HG03097 (cell line): ENCODE data around the gene DEPDC1B.
"Not testable (repeated sequence)": the region's sequence is repeated elsewhere in the genome, so short reads cannot be mapped to it uniquely, and the experiment has no call there.

Experiments used
- ATAC-seq: cut with Tn5 transposase; IDR thresholded peaks from one replicate; pipeline ENCODE4 v1.9.1; 2021; ENCODE audit not compliant: unreplicated experiment, low FRiP score

The DEPDC1B gene, protein sequence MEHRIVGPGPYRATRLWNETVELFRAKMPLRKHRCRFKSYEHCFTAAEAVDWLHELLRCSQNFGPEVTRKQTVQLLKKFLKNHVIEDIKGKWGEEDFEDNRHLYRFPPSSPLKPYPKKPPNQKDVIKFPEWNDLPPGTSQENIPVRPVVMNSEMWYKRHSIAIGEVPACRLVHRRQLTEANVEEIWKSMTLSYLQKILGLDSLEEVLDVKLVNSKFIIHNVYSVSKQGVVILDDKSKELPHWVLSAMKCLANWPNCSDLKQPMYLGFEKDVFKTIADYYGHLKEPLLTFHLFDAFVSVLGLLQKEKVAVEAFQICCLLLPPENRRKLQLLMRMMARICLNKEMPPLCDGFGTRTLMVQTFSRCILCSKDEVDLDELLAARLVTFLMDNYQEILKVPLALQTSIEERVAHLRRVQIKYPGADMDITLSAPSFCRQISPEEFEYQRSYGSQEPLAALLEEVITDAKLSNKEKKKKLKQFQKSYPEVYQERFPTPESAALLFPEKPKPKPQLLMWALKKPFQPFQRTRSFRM

DNA sequence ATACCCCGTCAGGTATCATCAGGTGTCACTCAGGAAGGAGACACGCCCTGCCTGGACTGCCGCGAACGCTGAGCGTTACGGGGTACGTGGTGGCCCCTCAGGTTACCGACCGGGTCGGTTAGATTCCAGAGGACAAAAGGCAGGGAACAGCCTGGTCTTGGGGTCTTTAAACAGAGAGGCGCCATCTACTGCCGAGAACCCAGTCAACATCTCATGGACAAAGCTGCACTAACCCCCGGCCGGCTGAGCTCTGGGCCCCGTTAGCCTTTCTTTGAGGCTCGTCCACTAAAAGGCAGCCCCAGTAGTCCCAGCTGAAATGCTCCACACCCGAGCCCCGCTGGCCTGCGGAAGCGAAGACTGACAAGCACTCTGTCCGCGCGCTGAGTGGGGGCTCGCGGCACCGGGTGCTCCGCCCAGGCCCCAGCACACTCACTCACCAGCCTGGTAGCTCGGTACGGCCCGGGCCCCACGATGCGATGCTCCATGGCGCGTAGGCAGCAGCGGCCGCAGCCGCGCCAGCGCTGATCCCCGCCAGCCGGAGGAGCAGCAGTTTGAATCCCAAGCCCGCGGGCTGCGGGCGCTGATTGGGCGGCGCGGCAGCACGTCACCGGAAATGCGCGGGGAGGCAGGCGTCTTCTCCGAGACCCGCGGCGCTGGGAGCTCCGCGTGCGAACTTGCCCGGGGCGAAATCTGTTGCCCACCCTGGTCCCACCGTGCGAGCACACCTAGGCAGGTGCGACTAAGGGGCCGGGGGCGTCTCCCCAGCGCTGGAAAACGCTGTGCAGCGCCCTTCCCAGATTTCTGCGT lies at the start of gene DEPDC1B:
Gene DEPDC1B (minus strand): TSS at position 558 of the 807 bp plus-strand sequence. CDS start 73 bp downstream, at position 485.
- ATAC-seq, result peak; percentile 94

DNA sequence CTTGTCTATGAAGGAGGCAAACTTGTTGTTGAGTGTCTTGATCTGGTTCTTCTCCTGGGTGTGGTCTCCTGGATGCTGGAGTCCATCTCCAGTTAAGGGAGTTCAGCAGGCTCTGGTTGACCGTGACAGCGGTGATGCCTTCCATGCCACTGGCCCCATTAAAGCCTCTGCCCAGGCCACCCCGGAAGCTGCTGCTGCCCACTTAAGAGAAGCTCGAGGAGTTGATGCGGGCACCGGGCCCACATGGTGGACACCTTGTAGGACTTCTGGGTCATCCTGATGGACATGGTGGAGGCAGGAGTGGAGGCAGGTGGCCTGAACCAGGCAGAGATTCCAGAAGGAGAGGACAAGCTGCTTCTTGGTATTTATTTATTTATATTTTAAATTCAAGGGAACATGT lies 44.7 kb upstream of the DEPDC1B start:
- no peak for ATAC-seq

DNA sequence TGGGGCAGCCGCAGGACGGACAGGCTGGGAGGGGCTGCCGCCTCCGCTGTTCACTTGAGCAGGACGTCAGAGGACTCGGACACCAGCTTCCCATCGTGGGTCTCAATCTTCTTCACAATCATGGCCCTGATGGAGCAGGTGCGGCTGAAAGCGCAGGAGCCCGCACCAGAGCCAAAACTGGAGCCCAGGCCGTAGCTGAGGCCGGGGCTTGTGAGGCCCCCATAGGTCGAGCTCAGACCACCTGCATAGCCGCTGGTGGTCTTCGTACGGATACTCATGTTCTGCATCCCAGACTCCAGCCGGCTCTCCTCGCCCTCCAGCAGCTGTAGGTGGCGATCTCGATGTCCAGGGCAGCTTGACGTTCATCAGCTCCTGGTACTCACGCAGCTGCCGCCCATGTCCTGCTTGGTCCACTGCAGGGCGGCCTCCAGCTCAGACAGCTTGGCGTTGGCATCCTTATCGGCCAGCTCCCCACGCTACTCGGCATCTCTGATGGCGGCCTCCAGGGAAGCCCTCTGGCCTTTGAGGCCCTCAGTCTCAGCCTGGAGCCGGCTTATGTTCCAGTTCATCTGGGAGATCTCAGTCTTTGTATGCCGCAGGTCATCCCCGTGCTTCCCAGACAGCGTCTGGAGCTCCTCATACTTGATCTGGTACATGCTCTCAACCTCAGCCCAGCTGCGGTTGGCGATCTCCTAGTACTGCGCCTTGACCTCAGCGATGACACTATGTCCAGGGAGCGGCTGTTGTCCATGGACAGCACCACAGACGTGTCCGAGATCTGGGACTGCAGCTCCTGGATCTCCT lies 43.7 kb upstream of the DEPDC1B start:
- no peak for ATAC-seq

DNA sequence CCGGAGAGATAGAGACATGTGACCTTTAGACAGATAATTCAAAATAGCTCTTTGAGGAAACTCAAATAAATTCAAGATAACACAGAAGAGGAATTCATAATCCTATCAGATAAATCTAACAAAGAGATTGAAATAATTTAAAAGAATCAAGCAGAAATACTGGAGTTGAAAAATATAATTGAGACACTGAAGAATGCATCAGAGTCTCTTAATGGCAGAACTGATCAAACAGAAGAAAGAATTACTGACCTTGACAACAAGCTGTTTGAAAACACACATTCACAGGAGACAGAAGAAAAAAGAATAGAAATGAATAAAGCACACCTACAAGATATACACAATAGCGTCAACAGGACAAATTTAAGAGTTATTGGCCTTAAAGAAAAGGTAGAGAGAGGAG lies 40.4 kb upstream of the DEPDC1B start:
- no peak for ATAC-seq

DNA sequence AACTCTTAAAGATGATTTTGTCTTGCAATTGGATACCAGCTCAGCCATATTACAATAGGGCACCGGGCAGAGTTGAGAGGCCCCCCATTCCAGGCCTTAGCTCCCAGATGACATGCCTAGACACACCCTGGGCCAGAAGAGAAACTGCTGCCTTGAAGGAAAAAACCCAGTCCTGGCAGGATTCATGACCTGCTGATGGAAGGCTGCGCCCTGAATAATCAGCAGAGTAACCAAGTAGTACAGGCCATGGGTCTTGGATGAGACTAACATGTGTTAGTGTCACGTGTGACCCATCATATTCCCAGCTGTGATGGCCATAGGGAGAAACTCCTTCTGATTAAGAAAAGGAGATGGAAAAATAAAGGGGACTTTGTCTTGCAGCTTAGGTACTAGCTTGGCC lies 39.0 kb upstream of the DEPDC1B start:
- no peak for ATAC-seq

DNA sequence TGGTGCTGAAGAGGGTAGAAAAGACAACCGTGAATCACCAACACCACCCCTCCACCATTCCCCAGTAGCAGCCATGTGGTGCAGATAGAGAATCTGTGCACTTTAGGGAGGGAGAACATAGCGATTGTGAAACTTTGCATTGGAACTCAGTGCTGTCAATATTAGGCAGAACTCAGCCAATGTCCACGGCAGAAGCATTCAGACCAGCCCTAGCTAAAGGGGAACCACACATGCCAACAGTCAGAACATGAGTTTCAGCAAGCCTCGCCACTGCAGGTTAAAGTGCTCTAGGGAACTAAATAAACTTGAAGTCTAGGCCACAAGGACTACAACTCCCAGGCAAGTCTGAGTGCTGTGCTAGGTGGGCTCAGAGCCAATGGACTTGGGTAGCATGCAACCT lies 38.5 kb upstream of the DEPDC1B start:
- ATAC-seq, result no peak

DNA sequence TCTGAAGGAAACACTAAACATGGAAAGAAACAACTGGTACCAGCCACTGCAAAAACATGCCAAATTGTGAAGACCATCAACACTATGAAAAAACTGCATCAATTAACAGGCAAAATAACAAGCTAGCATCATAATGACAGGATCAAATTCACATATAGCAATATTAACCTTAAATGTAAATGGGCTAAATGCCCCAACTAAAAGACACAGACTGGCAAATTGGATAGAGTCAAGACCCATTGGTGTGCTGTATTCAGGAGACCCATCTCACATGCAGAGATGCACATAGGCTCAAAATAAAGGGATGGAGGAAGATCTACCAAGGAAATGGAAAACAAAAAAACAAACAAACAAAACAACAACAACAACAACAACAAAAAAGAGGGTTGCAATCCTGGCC lies 30.9 kb upstream of the DEPDC1B start:
- not testable (repeated sequence) for ATAC-seq

DNA sequence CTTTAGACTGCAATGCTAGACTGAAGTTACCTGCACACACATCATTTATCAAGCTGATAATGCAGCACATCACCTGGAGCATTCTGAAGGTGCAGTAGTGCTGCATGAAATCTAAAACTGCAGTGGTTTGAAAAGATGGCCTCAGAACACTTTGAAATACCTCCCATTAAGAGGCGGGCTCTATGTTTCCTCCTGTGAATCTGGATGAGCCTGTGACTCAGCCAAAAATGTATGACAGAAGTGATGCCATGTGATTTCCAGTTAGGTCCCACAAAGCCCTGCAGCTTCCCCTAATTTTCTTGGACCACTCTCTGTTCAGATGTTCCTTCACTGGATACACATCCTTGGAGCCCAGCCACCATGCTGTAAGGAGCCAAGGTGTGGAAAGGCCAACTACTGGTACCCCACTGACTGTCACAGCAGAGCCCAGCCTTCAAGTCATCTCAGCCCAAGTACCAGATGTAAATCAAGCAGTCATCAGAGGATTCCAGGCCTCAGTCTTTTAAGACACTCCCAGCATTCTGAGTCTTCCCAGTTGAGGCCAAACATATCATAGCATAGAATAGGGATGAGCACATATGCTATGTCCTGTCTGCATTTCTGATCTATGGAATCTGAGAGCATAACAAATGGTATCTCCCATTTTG lies 27.2 kb upstream of the DEPDC1B start:
- ATAC-seq, result no peak

DNA sequence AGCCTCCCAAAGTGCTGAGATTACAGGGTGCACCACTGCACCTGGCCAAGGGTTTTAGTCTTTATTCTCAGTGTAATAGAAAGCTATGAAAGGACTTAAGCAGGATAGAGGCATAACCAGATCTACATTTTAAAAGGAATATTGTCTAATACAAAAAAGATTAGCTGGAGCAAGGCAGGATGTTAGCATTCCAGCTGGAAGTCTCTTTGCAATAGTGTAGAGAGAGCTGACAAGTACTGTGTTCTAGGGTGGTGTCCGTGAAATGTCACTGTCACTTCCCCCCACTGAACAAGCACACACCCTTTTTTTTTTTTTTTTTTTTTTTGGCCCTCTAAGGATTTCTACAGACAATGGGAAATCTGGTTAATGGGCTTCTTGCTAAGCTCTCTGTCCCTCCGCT lies 24.2 kb upstream of the DEPDC1B start:
- ATAC-seq, result no peak

DNA sequence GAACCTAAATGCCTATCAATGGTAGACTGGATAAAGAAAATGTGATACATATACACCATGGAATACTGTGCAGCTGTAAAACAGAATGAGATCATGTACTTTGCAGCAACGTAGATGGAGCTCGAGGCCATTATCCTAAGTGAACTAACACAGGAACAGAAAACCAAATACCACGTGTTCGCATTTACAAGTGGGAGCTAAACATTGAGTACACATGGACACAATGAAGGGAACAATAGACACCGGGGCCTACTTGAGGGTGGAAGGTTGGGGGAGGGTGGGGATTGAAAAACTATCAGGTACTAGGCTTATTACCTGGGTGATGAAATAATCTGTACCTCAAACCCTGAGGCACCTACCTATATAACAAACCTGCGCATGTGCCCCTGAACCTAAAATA lies 22.4 kb upstream of the DEPDC1B start:
- ATAC-seq, result no peak

DNA sequence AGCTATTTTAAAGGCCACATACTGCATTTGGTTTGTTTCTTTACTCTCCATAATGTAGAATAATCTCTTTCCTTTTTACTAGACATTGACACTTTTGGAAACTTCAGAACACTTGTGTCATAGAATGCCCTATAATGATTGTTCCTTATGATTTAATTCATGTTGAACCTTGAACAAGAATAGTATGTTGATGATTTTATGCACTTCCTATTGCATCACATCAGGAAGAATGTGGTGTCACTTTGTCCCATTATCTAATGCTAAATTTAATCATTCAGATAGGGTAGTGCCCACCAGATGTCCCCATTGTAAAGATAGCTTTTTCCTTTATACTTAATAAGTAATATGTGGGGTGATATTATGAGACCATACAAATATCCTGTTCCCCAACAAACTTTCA lies 19.4 kb upstream of the DEPDC1B start:
- ATAC-seq, result no peak

DNA sequence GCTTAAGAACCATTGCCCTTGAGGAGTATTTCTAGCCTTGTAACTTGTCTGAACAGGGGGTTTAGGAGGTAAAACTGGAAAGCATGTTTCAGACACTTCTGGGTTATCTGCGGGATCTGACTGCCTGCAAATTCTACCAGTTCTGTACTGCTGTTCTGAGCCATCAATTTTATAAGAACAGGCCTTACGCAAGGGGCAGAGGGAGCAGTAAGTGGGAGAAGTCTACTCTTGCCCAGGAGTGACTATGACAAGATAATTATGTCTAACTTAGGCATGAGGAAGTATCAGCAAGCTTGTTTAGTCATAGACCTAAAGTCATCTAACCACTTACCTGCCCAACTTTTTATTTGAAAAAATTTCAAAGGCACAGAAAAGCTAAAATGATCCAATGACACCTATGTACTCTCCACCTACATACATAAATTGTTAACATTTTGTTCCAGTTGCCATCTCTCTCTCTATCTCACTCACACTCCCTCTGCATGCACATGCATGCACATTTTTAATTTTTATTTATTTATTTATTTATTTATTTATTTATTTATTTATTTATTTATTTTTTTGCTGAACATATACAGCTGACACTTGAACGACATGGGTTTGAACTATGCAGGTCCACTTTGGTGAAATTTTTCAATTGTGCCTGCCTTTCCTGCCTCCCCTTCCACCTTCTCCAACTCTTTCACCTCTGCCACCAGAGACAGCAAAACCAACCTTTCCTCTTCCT lies 18.4 kb upstream of the DEPDC1B start:
- ATAC-seq, result no peak

DNA sequence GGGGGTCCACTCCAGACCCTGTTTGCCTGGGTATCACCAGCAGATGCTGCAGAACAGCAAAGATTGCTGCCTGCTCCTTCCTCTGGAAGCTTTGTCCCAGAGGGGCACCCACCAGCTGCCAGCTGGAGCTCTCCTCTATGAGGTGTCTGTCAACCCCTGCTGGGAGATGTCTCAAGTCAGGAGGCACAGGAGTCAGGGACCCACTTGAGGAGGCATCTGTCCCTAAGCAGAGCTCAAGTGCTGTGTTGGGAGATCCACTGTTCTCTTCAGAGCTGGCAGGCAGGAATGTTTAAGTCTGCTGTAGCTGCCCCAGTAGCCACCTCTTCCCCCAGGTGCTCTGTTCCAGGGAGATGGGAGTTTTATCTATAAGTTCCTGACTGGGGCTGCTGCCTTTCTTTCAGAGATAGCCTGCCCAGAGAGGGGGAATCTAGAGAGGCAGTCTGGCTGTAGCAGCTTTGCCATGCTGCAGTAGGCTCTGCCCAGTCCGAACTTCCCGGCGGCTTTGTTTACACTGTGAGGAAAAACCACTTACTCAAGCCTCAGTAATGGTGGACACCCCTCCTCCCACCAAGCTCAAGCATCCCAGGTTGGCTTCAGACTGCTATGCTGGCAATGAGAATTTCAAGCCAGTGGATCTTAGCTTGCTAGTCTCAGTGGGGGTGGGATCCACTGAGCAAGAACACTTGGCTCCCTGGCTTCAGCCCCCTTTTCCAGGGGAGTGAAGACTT lies 15.4 kb upstream of the DEPDC1B start:
- ATAC-seq, result not testable (repeated sequence)

DNA sequence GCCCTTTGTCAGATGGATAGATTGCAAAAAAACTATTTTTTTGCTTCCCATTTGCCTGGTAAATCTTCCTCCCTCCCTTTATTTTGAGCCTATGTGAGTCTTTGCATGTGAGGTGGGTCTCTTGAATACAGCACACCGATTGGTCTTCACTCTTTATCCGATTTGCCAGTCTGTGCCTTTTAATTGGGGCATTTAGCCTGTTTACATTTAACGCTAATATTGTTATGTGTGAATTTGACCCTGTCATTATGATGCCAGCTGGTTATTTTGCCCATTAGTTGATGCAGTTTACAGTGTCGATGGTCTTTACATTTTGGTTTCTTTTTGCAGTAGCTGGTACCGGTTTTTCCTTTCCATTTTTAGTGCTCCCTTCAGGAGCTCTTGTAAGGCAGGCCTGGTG lies 13.0 kb upstream of the DEPDC1B start:
- ATAC-seq, result no peak

DNA sequence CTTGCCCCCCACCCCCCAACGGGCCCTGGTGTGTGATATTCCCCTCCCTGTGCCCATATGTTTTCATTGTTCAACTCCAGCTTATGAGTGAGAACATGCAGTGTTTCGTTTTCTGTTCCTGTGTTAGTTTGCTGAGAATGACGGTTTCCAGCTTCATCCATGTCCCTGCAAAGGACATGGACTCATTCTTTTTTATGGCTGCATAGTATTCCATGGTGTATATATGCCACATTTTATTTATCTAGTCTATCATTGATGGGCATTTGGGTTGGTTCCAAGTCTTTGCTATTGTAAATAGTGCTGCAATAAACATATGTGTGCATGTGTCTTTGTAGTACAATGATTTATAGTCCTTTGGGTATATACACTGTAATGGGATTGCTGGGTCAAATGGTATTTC lies 11.9 kb upstream of the DEPDC1B start:
- ATAC-seq, result not testable (repeated sequence)

DNA sequence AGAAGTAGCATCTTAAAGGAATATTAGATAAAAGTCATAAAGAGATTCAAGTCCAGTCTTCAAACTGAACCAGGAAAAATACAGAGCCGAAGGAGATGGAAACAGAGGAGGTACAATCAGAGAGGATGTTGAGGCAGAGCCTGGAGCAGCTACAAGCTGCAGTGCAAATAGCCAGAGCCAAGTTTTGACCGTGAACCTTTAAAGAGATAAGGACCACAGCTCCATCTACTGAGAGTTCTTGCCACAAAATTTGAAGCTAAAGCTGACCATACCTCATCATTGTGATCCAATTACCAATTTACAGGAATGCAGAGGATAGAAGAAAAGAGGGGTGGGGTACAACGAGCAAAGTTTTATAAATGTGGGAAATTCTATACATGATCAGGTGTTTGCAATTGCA lies 10.4 kb upstream of the DEPDC1B start:
- no peak for ATAC-seq

DNA sequence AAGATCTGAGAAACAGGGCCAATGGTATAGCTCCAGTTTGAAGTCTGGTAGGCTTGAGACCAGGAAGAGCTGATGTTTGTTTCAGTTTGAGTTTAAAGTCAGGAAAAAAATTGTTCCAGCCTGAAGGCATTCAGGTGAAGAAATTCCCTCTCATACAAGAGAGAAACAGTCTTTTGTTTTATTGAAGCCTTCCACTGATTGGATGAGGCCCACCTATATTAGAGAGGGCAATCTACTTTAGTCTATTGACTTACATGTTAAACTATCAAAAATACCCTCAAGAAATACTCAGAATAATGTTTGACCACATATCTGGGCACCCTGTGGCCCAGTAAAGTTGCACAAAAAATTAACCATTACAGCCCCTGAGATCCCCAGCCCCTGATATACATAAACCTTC lies 5.2 kb upstream of the DEPDC1B start:
- ATAC-seq, result no peak

DNA sequence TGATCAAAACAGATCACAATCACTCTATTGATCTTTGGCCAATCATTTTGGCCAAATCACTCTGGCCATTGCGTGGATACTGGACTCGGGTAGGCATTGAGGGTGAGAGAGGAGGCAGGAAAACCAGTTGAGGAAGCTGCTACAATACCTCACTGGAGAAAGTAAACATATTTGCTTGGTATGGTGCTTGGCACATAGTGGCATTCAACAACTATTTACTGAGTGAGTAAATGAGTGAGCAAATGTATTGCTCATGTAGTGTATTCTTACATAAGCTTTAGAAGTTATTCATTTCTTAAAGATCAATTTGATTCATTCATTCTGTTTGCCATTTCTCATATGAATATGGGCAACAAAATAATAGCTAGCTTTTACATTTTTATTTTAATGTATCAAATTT lies 4.0 kb upstream of the DEPDC1B start:
- no peak for ATAC-seq

DNA sequence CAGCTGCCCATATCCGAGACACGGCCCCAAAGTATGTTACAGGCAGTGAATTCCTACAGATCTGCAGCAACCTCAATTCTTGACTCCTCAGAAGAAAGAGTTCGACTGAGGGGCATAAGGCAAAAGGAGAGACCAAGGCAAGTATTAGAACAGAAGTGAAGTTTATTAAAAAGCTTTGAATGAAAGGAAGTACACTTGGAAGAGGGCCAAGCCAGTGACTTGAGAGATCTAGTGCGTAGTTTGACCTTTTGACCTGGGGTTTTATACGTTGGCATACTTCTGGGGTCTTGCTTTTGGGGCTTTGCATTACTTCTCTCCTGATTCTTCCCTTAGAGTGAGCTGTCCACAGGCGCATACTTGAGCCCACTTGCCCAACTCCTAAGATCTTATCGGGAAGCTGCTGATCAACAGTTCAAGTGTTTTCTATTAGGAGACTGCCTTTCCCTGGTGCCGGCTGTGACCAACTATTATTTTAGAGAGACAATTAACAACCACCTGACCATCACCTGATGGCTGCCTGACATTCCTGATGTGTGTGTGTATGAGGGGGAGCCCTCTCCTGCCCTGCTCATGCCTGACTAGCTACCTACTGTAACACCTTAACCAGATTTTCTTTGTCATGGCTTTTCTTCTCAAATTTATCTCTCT lies 1.5 kb upstream of the DEPDC1B start:
- no peak for ATAC-seq
